ENCODE measurements around the gene PMPCA. TPM values are rescaled to one million over a fixed set of nuclear protein-coding genes. Genes with fewer than 3 reads are reported as not detected.

The PMPCA gene
- total RNA-seq, 1 donor from 2014 or later, result 57.1 TPM

DNA sequence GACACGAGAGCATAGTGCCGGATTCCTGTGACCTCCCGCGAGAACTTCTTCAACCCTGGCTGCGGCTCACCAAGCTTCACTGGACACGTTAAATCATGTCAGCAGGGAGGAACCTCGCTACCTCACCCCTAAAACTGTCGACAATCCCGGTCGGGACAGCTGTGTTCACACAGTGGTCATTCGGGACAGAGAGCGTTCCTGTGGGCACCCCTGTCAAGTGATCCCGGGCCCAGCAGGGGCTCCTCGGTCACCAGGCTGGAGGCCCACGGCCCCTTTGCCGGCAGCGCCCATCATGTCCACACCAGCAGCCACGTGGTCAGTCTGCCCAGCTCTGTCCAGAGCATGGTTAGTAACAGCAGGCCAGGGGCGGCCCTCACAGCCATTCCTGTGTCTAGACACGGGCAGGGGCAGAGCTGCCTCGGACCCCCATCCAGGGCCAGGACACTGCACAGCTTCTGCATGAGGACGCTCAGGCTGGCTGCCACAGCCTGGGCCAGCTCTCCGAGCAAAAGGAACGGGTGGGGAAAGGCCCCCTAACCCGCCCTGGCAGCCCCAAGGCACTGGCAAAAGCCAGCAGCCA lies 25.7 kb downstream of the PMPCA start:
- no peak for DNase-seq

DNA sequence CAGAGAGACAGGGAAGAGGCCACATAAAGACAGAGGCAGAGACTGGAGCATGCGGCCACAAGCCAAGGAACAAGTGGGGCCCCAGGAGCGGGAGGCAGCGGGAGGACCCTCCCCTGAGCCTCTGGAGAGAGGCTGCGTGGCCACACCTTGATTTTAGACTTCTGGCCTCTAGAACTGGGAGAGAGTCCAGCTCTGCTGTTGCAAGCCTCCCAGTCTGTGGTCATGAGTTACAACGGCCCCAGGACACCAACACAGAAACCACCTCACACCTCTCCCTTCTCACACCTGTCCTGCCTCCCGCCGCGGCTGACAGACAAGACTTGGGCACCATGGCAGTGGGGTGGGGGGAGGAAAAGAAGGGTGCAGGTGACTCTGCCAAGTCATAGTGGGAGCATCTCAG lies 27.0 kb downstream of the PMPCA start:
- DNase-seq, result peak; percentile 16

DNA sequence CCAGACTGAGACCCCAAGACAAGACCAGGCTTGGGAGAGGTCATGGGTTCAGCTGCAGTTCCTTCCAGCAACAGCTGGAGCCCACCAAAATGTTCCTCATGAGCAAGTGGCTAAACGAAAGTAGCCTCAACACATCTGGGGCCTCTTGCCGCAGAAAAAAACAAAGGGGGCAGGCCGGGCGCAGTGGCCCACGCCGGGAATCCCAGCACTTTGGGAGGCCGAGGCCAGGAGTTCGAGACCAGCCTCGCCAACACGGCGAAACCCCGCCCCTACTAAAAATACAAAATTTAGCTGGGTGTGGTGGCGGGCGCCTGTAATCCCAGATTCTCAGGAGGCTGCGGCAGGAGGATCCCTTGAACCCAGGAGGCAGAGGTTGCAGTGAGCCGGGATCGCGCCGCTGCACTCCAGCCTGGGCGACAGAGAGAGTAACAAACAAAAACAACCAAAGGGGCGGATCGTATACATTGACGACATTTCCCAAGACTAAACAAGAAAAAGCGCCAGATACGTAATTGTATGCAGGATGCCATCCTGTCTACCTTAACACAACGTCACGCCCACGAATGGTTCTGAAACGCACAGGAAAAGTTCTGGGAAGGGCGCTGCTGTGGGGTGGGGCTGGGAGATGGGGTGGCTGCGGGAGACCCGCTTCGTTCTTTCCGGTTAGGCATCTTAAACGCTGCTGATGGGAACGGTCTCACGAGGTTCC lies 27.5 kb downstream of the PMPCA start:
- no peak for DNase-seq

DNA sequence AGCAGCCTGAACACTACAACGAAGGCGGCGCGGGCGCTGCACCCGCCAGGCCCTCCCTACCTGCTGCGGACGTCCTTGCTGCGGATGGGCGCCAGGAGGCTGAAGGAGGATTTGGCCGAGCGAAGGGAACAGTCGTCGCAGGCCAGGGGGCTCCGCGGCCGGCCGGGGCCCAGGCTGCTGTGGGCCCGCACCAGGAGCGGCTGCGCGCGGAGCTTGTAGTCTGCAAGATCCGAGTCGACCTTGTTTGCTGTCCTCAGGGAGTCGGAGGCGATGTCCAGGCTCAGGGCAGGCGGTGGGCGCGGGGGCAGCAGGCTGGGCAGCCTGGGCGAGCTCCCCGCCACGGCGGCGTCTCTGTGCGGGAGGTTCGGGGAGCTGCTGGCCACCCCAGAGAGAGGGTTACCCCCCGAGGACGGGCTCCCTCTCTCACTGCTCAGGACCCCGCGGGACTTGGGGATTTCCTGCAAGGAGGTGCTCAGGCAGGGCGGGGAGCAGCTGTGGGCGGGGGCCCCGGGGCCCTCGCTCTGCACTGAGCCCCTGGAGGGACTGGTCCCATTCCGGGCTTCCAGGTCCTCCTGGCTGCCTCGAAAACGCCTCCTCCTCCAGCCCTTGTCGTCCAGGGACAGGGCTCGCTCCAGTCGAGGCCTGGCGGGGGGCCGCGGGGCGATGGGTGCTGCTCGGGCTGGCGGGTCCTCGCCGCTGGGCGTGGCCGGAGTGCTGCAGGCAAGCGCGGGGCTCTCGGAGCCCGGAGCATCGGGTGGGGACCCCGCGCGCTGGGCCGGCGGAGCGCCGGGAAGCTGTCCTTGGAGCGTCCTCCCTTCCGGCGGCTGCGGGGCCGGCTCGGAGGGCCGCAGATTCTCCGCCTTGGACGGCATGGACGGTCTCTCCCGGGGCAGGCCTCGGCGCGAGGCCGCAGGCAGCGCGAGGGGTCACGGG lies 28.4 kb downstream of the PMPCA start:
- DNase-seq, result peak; percentile 16

DNA sequence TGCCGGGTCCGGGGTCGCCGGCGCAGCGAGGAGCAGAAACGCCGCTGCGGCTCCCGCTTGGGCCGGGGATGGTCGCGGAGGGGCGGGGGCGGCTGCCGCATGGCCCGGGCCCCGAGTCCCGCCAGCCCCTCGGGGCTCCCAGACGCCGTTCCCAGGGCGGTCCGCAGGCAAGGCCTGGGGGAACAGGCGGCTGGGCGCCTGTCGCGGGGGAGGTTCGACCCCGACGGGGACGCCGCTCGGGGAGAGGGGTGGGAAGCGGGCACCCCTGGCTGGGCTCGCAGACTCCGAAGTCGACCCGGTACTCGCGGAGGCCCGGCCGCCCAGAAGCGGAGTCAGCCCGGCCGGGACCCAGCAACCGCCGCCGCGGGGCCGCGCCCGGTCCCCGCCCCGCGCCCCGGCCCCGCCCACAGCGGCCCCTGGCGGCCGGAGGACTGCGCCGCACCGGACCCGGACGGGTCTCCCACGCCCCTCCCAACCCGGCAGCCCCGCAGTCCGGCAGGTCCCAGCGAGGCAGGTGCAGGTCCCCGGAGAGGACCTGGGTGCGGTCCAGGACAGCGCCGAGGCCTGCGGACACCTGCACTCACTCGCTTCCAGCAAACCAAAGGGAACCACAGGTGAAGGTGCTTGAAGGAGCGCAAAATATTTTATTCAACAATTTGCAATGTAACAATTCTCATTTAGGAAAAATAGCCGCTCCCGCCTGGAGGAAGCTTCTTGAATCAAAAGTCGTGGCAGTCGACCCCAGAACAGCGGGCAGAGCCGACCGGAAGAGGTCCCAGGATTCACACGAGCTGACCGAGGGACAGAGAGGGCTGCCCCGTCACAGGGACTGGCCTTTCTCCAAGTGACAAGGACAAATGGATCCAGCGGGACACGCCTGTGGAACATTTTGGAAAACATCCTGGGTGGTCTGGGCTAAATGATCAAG lies 29.3 kb downstream of the PMPCA start, which contains the start of gene INPP5E:
Gene INPP5E (minus strand): TSS at position 365 of the 928 bp plus-strand sequence. CDS start 426 bp downstream, outside the sequence.
- peak; percentile 81 for DNase-seq

DNA sequence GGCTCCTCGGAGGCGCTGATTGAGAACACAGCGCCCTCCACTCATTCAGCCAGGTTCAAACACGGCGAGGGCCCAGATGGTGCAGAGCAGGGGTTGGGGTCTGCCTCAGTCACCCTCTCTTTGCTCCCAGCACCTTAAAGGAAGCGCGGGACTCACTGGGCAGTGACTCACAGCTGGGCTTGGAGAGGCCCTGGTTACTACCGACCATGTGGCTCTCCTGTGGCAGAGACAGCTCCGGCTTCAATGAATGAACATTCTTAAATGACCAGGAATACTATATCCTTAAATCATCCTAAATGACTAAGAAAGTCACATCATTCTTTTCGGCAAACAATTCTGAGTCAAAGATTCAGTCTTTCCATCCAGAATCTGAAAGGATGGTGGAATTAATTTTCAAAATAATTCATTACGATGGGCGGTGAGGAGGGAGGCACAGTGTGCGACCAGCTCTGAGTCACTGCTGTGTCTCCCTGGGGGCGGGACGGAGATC lies 30.8 kb downstream of the PMPCA start:
- no peak for DNase-seq

DNA sequence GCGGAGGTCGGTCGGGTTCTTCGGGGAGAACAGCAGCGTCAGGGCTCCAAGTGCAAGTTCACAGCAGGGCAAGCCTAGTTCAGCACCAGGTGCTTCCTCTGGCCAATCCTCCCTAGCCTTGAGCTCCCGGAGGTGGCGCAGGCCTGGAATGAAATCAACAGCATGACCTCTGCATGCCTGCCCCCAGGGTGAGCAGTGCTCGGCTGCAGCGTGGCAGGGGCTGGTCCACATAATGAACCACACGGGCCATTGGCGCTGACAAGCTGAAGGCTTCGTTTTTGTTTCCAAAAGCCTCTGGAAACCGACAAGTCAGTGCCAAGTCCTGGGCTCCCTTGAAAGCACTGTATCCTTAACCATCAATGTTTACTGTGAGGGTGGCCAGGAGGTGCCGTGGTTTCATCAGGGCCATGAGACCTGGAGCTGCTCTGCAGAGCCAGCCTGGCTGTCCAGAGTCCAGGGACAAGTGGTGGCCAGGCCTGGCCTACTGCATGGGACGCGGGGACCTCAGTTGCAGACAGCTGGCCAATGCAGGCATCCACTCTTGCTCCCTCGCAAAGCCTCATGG lies 31.3 kb downstream of the PMPCA start:
- DNase-seq, result no peak

DNA sequence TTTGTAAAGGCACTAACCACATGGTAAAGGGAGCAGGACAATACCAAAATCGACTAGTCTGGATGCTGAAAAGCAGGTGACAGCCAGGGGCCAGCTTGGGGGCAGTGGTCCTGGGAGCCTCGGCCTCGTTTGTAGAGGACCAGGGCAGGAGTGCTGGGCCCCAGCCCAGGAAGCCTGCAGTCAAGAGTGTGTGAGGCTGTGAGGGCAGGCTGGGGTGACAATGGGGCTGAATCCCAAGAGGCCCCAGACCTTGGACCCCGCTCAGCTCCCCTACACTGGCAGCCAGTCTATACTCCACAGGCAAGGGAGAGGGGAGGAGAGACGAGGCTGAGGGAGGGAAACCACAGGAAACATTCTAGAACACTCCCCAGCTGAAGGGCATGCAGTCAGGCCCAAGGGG lies 31.8 kb downstream of the PMPCA start:
- no peak for DNase-seq

DNA sequence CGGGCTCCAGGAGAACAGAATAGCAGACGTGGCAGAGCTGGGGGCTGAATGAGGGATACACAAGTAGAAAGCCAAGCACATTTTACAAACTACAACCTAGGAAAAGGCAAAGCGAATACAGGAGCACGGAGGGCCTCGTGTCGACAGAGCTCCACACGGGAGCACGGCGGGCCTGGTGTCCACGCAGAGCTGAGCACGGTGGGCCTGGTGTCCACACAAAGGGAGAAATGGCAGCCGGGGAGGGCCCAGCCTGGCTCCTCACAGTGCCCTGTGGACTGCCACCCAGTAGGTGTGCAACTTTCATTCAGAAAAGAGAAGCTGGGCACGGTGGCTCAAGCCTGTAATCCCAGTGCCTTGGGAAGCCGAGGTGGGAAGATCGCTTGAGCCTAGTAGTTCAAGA lies 32.6 kb downstream of the PMPCA start:
- no peak for DNase-seq

DNA sequence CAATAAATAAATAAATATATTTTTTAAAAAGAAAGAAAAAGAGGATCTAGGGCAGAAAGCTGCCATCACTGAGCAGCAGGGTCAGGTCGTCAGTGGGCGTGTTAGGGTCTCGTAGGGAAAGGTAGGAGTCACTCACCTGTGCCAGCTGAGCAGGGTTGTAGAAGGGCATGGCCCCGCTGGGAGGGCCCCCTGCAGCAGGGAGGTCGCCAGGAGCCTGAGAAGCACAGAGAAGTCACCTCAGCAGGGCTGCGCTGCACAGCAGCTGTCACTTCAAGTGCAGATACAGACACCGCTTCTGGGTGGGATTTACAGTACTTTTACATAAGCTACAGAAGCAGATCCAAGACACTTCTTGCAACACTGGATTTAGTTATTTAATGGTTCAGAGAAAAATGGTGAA lies 33.2 kb downstream of the PMPCA start:
- DNase-seq, result no peak

DNA sequence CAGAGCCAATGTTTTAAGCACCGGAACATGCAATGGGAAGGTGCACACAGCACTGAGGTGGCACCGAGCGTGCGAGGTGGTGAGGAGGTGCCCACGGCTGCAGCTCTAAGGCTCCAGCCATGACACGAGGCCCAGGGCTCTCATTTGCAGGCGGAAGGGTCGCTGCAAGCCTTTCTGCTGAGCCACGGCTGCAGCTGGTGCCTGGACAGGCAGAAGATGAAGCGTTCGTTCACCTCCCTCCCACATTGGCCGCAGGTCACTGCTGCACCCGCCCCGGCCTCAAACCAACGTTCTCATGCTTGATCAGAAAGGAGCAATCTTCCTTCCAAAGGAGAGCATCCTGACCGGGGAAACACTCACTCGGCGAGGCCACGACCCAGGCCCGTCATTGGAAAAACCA lies 33.6 kb downstream of the PMPCA start:
- no peak for DNase-seq

DNA sequence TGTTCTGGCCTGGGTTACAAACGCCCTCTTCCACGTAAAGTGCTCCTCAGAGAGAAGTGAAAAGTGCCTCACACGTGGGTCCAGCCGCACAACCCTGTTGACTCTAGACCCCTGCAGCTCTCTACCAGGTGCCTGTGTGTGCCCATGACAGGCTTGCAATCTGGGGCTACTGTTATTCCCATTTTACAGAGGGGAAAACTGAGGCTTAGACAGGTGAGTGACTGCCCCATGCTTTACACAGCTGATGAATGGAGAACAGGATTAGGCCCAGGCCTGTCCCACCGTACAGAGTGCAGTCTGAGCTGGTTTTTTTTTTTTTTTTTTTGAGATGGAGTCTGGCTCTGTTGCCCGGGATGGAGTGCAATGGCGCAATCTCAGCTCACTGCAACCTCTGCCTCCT lies 35.3 kb downstream of the PMPCA start:
- no peak for DNase-seq

DNA sequence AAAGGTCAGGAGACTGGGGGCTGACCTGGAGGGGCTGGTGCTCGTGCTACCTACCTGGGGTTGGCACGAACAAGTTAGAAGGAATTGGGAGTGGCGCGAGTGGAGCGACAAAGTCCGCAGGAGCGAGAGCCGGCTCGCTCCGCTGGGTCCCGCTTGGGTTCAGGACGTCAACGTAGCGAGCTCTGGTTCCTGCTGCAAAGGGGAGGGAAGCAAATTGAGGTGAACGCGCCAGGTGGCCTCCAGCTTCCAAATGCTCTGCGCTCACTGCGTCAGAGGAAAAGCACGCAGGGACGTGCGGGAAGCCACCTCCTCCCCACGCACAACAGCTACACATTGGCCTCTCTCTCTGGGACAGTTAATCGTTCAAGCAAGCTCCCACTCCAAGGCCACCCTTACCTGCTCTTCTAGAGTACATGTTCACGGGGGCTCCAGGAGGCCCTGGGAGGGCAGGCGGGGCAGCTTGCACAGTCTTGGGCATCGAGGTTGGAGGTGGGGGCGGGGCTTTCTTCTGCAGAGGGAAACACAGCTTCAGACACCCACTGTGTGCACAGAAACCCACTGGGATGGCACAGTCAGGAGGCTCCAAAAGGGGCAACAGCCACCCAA lies 36.8 kb downstream of the PMPCA start:
- no peak for DNase-seq

DNA sequence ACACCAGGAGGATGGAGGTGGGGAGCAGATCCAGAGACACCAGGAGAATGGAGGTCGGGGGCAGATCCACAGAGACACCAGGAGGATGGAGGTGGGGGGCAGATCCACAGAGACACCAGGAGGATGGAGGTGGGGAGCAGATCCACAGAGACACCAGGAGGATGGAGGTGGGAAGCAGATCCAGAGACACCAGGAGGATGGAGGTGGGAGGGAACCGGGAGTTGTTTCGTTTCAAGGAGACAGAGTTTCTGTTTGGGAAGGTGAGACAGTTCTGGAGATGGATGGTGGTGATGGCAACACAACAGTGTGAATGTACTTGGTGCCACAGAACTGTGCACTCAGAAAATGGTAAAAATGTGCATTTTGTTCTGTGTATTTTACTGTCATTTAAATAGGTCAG lies 38.2 kb downstream of the PMPCA start:
- no peak for DNase-seq

DNA sequence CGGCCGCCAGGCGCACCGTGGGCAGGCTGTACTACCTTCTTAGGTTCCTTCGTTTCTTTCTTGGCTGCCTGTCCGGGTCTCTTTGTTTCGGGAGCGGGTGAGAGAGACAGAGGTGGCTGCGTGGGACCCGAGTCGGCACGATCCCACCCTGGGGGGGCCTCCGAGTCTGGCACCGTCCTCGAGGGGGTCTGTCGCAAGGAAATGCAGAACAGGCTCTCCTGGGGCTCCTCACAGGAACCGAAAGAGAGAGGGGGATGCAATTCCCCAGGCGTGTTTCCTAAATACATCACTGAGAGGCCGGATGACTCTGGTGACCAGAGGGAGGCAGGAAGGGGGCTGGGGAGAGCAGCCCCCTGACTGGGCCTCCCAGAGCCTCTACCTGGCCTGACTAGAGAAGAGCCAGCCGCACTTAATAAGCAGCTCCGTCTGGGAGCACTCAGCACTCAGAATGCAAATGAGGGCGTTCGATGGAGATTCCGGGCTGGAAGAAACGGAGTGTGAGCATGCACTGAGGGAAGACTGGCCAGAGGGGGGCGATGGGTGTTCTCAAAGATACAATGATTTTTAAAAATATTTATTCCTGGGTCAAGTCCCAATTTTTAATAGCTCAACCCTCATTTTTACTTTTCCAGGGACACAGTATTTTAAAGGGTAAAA lies 40.9 kb downstream of the PMPCA start:
- DNase-seq, result no peak

DNA sequence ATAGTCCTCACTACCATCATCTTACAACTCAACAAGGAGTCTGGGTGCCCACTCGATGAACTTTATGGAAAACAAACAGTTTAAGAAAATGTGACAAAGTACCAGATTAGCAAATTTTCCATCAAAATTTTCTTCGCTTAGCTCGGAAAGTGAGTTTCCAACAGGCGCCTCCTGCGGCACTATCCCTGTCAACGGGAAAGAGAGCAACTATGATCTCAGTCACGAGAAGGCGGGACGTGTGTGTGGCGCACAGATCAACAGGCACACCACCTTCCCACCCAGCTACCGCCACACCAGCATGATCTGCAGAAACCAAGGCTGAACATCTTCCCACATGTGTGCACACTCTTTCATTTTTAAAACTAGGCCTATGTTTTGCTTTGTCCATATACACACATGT lies 42.9 kb downstream of the PMPCA start:
- DNase-seq, result no peak

DNA sequence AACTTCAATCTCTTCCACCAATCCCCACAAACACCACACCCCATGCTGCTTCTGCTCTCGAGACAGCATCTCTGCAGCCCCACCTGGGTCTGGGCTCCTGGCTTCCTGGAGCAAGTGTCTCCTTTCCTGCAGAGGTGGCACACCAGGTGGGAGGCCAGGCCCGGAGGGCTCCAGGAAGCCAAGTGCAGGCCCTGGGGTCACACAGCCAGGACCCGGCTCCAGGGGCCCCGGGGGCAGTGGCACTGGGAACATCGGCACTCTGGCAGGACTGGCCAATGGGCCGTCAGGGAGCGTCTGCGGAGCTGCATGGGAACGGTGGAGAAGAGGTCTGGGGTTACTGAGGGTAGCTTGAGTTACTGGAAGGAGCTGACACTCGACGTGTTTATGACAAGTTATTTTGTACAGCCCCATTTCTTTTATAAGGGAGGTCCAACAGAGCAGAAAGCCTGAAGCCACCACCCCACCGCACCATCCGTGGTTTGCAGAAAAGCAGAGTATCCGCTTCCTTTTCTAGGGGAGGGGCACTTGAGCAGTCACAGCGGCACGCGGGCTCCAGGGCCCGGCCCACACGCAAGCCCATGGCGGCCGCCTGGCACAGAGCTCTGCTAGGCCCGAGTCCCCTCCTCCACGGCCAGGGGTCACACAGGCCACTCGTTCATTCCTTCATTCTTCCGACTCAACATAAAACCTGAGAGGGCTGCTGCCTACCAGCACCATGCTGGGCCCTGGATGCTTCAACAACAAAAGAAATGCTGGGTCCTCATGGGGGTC lies 43.8 kb downstream of the PMPCA start:
- DNase-seq, result no peak

DNA sequence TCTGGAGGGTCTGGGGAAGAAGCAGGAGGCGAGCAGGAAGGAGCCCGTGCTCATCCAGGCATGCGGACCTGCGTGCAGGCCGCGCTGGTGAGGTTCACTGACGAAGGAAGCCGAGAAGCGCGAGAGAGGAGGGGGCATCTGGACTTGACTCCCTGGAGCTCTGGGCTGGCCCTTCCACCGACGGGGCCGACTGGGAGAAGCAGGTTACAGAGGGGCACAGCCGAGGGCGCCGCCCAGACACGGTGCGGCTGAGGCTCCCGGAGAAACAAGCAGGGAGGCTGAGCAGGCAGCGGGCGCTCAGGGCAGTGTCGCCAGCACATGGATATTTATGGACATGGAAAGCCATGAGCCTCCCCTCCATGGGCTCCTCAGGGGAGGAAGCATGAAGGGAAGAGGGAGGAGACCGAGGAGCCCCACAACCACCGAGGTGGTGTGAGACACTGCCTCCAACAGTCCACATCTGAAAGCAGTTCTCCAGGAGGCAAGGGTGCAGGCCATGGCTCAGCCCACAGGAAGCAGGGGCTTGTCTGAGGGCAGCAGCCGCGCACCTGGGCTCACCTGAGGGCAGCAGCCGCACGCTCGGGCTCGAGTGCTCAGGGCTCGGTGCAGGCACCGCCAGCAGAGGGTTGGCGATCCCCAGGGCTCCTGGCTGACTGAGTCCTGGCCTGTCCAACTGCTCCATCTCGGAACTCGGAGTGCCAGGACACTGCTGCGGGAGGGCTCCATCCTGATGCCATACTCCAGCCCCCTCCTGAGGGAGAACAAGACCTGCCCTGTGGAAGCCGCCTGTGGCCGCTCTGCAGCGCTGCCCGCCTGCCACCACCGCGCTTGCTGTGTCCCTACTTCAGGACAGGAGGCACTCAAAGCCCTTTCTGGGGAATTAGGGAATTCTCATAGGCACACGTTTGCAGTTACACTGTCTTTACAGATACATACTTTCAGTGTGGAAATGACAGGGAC lies 44.9 kb downstream of the PMPCA start:
- no peak for DNase-seq
